NCI-H2081 treated with DMSO at 0.1 percent for 48 hours (cell line): ENCODE data around the gene ZNF14.
"Not testable (repeated sequence)": the region's sequence is repeated elsewhere in the genome, so short reads cannot be mapped to it uniquely, and the experiment has no call there.

Experiments used
- DNase-seq: peaks from one replicate; lab custom pipeline; 2025; lab: John Stamatoyannopoulos, UW

The ZNF14 gene

DNA sequence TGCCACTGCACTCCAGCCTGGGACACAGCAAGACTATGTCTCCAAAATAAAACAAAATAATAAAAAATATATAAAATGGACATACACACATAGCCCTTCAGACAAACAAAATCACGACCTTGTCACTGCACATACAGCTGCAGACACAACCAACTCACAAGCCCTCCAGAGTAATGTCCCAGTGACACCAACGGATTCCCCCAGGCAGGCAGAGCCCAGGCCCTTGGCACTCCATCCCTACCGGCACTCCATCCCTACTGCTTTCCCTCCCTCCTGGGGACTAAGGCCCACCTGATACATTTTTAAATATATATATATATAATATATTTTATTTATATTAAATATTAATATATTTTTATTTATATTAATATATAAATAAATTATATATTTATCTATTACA lies 45.8 kb downstream of the ZNF14 start:
- no peak for DNase-seq

DNA sequence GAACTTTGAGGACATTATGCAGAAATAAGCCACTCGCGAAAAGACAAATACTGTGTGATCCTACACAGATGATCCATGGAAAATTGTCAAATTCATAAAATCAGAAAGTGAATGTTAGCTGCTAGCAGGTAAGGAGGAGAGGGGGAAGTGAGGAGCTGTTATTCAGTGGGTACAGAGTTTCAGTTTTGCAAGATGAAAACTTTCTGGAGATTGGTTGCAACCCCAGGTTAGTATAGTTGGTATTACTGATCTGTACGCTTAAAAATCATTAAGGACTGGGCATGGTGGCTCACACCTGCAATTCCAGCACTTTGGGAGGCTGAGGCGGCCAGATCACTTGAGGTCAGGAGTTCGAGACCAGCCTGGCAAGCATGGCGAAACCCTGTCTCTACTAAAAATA lies 46.3 kb downstream of the ZNF14 start:
- DNase-seq: no peak

DNA sequence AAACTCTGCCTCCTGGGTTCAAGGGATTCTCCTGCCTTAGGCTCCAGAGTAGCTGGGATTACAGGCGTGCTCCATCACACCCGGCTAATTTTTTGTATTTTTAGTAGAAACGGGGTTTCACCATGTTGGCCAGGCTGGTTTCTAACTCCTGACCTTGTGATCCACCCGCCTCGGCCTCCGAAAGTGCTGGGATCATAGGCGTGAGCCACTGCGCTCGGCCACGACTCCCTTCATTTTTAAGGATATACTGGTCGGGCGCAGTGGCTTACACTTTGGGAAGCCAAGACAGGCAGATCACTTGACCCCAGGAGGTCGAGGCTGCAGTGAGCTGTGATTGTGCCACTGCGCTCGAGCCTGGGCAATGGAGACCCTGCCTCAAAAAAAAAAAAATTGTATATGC lies 46.8 kb downstream of the ZNF14 start:
- not testable (repeated sequence) for DNase-seq

DNA sequence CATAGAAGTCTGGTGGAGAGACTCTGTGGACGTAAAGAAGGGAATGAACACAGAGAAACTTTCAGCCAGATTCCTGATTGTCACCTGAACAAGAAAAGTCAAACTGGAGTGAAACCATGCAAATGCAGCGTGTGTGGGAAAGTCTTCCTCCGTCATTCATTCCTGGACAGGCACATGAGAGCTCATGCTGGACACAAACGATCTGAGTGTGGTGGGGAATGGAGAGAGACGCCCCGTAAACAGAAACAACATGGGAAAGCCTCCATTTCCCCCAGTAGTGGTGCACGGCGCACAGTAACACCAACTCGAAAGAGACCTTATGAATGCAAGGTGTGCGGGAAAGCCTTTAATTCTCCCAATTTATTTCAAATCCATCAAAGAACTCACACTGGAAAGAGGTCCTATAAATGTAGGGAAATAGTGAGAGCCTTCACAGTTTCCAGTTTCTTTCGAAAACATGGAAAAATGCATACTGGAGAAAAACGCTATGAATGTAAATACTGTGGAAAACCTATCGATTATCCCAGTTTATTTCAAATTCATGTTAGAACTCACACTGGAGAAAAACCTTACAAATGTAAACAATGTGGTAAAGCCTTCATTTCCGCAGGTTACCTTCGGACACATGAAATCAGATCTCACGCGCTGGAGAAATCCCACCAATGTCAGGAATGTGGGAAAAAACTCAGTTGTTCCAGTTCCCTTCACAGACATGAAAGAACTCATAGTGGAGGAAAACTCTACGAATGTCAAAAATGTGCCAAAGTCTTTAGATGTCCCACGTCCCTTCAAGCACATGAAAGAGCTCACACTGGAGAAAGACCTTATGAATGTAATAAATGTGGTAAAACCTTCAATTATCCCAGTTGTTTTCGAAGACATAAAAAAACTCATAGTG lies 53.5 kb downstream of the ZNF14 start:
- DNase-seq: no peak

DNA sequence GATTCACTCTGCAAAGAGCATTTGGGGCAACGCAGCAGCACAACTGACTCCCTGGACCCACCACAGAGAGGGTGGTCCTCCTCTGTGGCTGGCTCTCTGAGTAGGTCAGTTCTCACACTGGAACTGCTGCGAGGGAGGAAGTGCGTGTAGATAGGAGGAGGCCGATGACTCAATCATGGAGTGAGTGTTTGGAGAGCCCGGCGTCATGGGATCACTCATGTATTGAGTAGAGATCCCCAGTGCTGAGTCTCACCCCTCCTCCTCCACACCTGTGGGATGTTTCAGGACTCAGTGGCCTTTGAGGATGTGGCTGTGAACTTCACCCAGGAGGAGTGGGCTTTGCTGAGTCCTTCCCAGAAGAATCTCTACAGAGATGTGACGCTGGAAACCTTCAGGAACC lies 55.3 kb downstream of the ZNF14 start:
- DNase-seq: no peak

DNA sequence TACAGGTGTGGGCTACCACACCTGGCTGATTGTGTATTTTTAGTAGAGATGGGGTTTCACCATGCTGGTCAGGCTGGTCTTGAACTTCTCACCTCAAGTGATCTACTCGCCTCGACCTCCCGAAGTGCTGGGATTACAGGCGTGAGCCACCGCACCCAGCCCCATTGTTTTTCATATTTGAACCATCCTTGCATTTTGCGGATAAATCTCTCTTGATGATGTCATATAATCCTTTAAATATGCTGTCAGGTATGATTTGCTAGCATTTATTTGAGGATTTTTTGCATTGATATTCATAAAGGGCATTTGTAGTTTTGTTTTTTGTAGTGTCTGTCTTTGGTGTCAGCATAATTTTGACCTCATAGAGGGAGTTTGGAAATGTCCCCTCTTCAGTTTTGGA lies 58.6 kb downstream of the ZNF14 start:
- DNase-seq: no peak

DNA sequence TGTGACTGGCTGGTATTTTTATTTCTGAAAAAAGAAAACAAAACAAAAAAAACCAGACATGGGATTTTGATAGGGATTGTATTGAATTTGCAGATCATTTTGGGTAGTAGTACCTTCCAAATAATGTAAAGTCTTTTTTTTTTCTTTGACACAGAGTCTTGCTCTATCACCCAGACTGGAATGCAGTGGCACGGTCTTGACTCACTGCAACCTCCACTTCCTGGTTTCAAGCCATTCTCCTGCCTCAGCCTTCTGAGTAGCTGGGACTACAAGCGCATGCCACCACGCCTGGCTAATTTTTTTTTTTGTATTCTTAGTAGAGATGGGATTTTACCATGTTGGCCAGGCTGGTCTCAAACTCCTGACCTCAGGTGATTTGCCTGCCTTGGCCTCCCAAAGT lies 60.1 kb downstream of the ZNF14 start:
- DNase-seq: no peak

DNA sequence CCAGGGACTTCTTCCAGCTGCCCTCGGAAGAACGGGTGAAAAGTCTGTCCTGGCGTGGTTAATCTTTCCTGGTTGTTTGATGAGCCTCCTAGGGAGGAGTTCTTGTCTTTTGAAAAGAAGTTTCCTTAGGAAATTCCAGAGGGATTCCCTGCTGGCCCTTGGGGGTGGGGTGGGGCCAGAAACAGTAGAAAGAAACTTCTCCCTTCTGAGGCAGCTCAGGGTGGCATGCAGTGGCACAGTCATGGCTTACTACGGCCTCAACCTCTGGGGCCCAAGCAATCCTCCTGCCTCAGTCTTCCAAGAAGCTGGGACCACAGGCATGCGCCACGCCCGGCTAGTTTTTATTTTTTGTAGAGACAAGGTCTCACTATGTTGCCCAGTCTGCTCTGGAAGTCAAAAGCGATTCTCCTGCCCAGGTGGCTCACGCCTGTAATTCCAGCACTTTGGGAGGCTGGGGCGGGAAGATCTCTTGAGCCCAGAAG lies 62.8 kb downstream of the ZNF14 start:
- DNase-seq: no peak

DNA sequence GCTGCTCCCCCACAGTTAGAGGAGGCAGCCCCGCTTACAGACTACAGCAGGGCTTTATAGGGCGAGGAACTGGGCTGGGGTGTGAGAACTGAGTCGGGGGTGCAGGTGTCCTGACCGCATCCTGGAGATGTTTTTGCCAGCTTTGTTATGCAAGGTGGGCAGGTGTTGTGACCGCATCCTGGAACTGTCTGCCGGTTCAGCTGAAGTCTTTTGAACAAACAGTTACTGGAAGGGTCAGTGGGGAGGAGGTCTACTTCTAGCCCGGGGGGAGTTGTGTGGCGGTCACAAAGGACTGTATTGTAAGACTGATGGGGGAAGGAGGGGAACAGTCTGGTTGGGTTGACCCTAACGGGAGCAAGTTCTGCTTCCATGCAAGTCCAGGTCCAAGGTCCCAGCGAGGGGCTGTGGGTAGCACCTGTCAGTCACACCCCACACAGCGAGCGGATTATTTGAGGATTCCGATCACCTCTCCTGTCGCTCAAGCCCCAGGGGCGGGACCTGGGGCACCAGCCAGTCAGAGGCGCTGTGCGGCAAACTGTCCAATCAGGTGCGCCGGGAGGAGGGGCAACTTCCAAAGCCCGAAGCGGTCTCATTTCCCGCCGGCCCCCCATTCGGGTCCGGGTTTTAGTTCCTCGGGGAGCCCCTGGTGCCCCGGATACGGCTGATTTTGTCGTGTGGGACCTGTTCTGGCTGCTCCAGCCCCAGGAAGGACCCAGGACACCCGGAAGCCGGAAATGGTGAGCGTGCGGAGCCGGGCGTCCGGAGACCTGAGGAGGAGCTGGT lies 64.5 kb downstream of the ZNF14 start, which contains the start of gene ZNF101:
TSS of gene ZNF101 (plus strand) at position 610 of the 783 bp plus-strand sequence. CDS start at position 735, 125 bp downstream.
- peak; percentile 71 for DNase-seq

DNA sequence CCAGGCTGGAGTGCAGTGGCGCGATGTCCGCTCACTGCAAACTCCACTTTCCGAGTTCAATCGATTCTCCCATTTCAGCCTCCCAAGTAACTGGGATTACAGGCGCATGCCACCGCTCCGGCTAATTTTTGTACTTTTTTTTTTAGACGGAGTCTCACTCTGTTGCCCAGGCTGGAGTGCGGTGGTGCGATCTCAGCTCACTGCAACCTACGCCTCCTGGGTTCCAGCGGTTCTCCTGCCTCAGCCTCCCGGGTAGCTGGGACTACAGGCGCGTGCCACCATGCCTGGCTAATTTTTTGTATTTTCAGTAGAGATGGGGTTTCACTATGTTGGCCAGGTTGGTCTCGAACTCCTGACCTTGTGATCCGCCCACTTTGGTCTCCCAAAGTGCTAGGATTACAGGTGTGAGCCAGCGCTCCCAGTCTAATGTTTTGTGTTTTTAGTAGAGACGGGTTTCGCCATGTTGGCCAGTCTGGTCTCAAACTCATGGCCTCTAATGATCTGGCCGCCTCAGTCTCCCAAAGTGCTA lies 67.4 kb downstream of the ZNF14 start:
- not testable (repeated sequence) for DNase-seq

DNA sequence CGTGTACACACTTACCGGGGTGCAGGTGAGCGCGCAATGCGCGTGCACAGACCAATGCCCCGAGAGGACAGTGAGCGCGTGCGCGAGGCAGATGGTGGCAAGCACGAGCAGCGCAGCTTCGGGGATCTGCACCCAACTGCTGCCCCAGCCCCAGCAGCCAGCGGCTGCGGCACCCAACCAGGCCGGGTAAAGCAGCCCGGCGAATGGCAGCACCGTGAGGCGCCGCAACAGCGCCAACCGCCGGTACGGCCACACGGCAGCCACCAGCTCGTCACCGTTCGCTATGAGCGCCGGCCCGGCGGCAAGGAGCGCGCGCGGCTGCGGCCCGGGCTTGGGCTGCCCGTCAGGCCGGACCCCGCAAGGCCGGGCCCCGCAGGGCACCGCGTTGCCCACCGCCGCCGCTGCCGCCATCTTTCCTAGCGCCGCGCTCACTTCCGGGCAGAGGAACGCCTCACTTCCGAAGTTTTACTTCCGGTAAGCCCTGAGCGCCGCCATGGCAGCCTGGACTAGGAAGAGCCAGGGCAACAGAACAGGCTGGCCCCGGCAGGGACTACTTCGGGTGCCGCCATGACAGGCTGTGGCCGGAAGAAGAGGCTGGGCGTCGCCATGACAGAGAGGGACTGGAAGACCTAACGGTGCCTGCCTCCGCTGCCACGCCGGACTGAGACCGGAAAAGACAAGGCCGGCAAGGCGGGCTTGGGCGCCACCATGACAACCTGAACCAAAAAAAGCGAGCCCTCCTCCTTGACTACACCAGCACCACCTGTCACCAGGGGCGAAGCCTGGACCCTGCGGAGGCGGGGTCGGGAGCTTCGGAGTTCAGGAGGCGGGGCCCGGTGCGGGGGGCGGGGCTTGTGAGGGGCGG lies 69.4 kb downstream of the ZNF14 start, which contains the start of gene ATP13A1:
TSS of gene ATP13A1 (minus strand) at position 421 of the 865 bp plus-strand sequence. CDS start at position 411, 10 bp downstream.
- DNase-seq: peak; percentile 71

DNA sequence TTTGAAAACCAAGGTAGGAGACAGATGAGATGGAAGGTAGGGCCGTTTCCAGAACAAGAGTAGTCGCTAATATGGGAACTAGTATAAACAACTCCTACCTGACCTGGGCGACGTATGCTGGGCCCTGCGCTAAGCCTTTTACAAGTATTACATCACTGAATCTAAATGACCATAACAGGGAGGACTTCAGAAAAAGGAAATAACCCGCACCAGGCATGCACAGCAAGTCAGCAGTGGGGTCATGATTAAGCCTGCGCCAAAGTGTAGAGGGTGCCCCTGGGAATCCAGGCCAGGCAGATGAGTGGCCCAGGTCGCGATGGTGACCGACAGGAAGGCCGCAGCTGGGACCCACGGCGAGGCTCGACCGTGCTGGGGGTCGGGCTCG lies 70.0 kb downstream of the ZNF14 start:
- no peak for DNase-seq

DNA sequence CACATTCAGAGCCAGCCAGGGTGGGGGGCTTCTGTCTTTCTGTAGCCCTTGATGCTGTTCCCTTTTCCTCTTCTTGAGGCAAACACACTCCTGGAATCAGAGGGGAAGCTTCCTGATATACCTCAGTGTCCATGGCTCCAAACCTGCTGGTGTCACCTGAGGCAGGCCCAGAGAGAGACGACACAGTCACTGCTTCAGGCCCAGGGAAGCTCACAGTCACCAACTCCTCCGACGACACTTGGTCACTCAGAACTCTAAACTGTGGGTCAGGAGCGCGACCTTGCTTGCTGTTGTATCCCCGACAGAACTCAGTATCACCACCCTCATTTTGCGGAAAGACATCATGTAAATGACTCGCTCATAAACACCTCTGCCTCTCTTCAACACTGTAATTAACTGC lies 70.6 kb downstream of the ZNF14 start:
- no peak for DNase-seq

DNA sequence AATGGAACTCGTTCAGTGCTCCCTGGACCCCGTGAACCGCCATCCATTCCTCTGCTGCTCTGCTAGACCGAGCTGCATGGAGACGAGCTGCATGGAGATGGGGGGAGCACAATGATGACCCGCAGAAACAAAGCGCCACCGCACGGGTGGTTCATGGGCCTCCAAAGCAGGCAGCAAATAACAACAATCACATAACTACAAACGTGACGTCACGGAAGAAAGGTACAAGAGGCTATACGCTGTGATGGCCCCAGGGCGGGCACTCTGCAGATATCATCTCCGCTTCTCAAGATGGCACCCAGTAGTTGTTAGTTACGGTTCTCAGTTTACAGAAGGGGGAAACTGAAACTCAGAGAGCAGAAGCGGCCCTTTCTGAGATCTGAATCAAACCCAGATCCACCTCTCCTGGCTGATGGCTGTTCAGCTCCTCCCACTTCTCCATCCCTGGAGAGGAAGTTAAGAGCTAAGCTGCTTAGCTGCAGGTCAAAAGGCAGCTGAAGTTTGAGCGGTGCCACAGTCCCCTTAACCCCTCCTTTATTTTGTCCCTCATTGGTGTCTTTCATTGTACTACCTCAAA lies 71.1 kb downstream of the ZNF14 start:
- no peak for DNase-seq

DNA sequence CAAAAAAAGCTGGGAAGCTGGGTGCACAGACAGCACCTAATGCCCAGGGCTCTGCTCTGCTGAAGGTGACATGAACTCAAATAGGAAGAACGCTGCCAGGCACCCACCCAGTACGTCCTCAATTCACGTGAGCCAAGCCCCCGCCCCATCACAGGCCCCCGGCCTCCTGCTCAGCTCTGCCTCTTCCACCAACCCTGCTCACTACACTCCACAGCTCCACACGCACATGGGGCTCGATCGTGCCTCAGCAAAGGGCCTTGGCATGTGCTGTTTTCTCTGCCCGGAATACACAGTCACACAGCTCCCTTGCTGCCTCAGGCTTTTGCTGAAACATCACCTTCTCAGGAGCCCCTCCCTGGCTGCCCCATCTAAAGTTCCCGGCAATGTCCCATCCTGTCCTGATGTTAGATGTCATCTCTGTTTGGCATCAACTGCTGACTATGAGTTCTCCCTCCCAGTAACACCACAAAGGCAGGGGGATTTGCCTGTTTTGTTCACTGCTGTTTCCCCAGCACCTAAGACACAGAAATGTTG lies 71.7 kb downstream of the ZNF14 start:
- DNase-seq: no peak
